B cell (primary cell): ENCODE results near the gene KCNJ6. TPM values are rescaled to one million over a fixed set of nuclear protein-coding genes. Genes with fewer than 3 reads are reported as not detected.

Experiments
- ATAC-seq: fragments of 200-7000 bp; cut with Tn5 transposase; one replicate; pipeline ENCODE4 v1.10.0; 2021; ENCODE audit warnings: low read depth, mild to moderate bottlenecking, moderate number of reproducible peaks, moderate library complexity
- CTCF ChIA-PET: fragments of 350-600 bp; sonication (Branson Sonifier 250); formaldehyde crosslinking; loops from one replicate; lab custom pipeline; 2021; ENCODE audit warnings: antibody characterized with exemption, inconsistent platforms; lab: Charles Lee
- POLR2A ChIA-PET: fragments of 350-600 bp; sonication (Branson Sonifier 250); formaldehyde crosslinking; loops from one replicate; lab custom pipeline; 2021; ENCODE audit warnings: antibody characterized with exemption; lab: Charles Lee
- DNase-seq: peaks from one replicate; pipeline ENCODE4 v3.0.0; 2013
- H2AFZ ChIP-seq: 2 replicates; pipeline ENCODE4 v1.6.1; 2012; ENCODE audit warnings: mild to moderate bottlenecking, low read depth, low read length; ENCODE audit not compliant: insufficient read depth, poor library complexity, severe bottlenecking
- H3K27ac ChIP-seq, 2 donors: 1 replicate in 1 of 2; 2 replicates in 1 of 2; pipeline ENCODE4 v1.5.1; 2012 to 2013; ENCODE audit warnings: low read length in 2 of 2, mild to moderate bottlenecking in 2 of 2, moderate library complexity in 1 of 2
- H3K27me3 ChIP-seq, 4 experiments: fragments of 200-600 bp in 1 of 4; sonication (generic) in 1 of 4; replicated peaks in 1 of 4; 1 replicate in 2 of 4; 2 replicates in 2 of 4; pipeline versions ENCODE4 v1.6.1 to v1.7.0; 2013 to 2016; ENCODE audit warnings: low read length in 3 of 4, mild to moderate bottlenecking in 2 of 4, mixed read lengths in 1 of 4, moderate library complexity in 1 of 4; ENCODE audit not compliant: insufficient read depth in 4 of 4, control insufficient read depth in 3 of 4; ENCODE audit errors: control extremely low read depth in 1 of 4
- H3K36me3 ChIP-seq, 2 experiments: replicated peaks in 1 of 2; 1 replicate in 1 of 2; 2 replicates in 1 of 2; pipeline versions ENCODE4 v1.6.1 to v1.7.1; 2013; ENCODE audit warnings: low read length in 1 of 2; ENCODE audit not compliant: insufficient read depth in 2 of 2, control insufficient read depth in 1 of 2; ENCODE audit errors: control extremely low read depth in 1 of 2, extremely low read depth in 1 of 2
- H3K4me1 ChIP-seq, 2 donors: fragments of 200-600 bp in 1 of 2; sonication (generic) in 1 of 2; 1 replicate in 1 of 2; 2 replicates in 1 of 2; pipeline versions ENCODE4 v1.5.1 to v1.6.1; 2013 to 2017; ENCODE audit warnings: low read length in 2 of 2; ENCODE audit not compliant: control insufficient read depth in 2 of 2, insufficient read depth in 2 of 2
- H3K4me2 ChIP-seq: replicated peaks from 2 replicates; pipeline ENCODE3; 2012; ENCODE audit warnings: mild to moderate bottlenecking, low read depth, low read length; ENCODE audit not compliant: poor library complexity, severe bottlenecking
- H3K4me3 ChIP-seq, 5 experiments: fragments of 200-600 bp in 1 of 5; sonication (generic) in 1 of 5; 1 replicate in 3 of 5; 2 replicates in 2 of 5; pipeline versions ENCODE4 v1.5.1 to v1.7.0; 2011 to 2016; ENCODE audit warnings: low read length in 4 of 5, mild to moderate bottlenecking in 4 of 5, low read depth in 2 of 5, control low read depth in 1 of 5, moderate library complexity in 1 of 5; ENCODE audit not compliant: insufficient read depth in 1 of 5; ENCODE audit errors: control extremely low read depth in 1 of 5, extremely low read depth in 1 of 5
- H3K79me2 ChIP-seq: fragments of 200-600 bp; sonication (generic); one replicate; pipeline ENCODE4 v1.6.0; 2016; ENCODE audit warnings: low read length; ENCODE audit not compliant: control insufficient read depth, insufficient read depth
- H3K9ac ChIP-seq: fragments of 200-600 bp; sonication (generic); 2 replicates; pipeline ENCODE4 v1.6.1; 2017; ENCODE audit warnings: mild to moderate bottlenecking, low read length, moderate library complexity
- H3K9me3 ChIP-seq, 3 donors: one replicate each; pipeline versions ENCODE4 v1.6.1 to v1.7.1; 2013; ENCODE audit warnings: low read length in 2 of 3; ENCODE audit not compliant: control insufficient read depth in 2 of 3, insufficient read depth in 1 of 3; ENCODE audit errors: control extremely low read depth in 1 of 3
- H4K20me1 ChIP-seq: 2 replicates; pipeline ENCODE4 v1.6.0; 2012; ENCODE audit warnings: mild to moderate bottlenecking, low read length; ENCODE audit not compliant: insufficient read depth, control insufficient read depth, poor library complexity, severe bottlenecking
- H3K27ac Mint-ChIP-seq: one replicate; pipeline ENCODE4 v1.8.0; 2021; ENCODE audit warnings: mixed read lengths
- H3K27me3 Mint-ChIP-seq: one replicate; pipeline ENCODE4 v1.8.0; 2021; ENCODE audit warnings: mixed read lengths
- H3K4me1 Mint-ChIP-seq: one replicate; pipeline ENCODE4 v1.8.0; 2021; ENCODE audit warnings: mixed read lengths
- H3K4me3 Mint-ChIP-seq: one replicate; pipeline ENCODE4 v1.8.0; 2021; ENCODE audit warnings: mixed read lengths
- H3K9me3 Mint-ChIP-seq: one replicate; pipeline ENCODE4 v1.8.0; 2022; ENCODE audit warnings: mixed read lengths; ENCODE audit not compliant: insufficient read depth
- CTCF ChIP-seq: fragments of 200-600 bp; IDR thresholded peaks from one replicate; pipeline ENCODE4 v1.8.0; 2022; ENCODE audit warnings: antibody characterized with exemption, mild to moderate bottlenecking
- EZH2 ChIP-seq: IDR thresholded peaks from 2 replicates; pipeline ENCODE4 v1.6.1; 2012; ENCODE audit warnings: borderline replicate concordance, low read depth, mild to moderate bottlenecking, moderate library complexity, low read length; ENCODE audit not compliant: insufficient read depth, poor library complexity, severe bottlenecking
- WGBS: methylation state at CpG from one replicate; pipeline ENCODE4 v1.1.5; 2013; ENCODE audit warnings: missing lambda C conversion rate; ENCODE audit not compliant: insufficient coverage; 5-methylcytosine and 5-hydroxymethylcytosine counted together
- intact Hi-C: fragments of 100-400 bp; cut with micrococcal nuclease; formaldehyde crosslinking; loops from one replicate; pipeline ENCODE4 v1.10.0; 2022
- polyA plus RNA-seq: library from polyadenylated mRNA; depleted of rRNA; stranded (reverse); fragments of >200 nt; gene quantifications from 2 replicates; pipeline ENCODE4 v1.2.3, GENCODE V29; 2012
- total RNA-seq, 2 donors: library from RNA; stranded (reverse); fragments of 120-200 nt in 1 of 2; gene quantifications; 1 replicate in 1 of 2; 2 replicates in 1 of 2; pipeline versions ENCODE4 v1.2.3 to v1.2.4, GENCODE V29; 2013 to 2022

Gene KCNJ6
- total and polyA plus RNA-seq, 2 donors (not counting 1 experiment from before 2014, with no cell fraction given) = not detected

GRCh38 chr21:37623183-37623582, 293.1 kb downstream of the KCNJ6 start:
- Histone ChIP-seq H3K4me2 (no peak overlapping the region), H3K9me3 (no peaks in the 10 kb centered on the region), H3K79me2 (no peaks in the 10 kb centered on the region), H3K27ac (no peak overlapping the region), H3K4me1 (no peaks in the 10 kb centered on the region), H4K20me1 (no peaks in the 10 kb centered on the region), H3K4me3 (no peak overlapping the region), H2AFZ (no peak overlapping the region), H3K9ac (no peak overlapping the region), H3K27me3 (peaks cover 0 to 3% (median 0%) of the 10 kb centered on the region in 4 experiments), H3K36me3 (no peaks in the 10 kb centered on the region)
- ChIA-PET CTCF (no interaction called here), POLR2A (no interaction called here)
- Mint-ChIP-seq H3K27me3 (peaks cover 23% of the 10 kb centered on the region), H3K27ac (no peak overlapping the region), H3K4me1 (no peaks in the 10 kb centered on the region), H3K4me3 (no peak overlapping the region), H3K9me3 (no peaks in the 10 kb centered on the region)
- ATAC-seq (no peak), DNase-seq (no peak)
- intact Hi-C loops = no loop called here
- WGBS = no CpG with 5 or more reads among the region's 3 CpGs
- TF ChIP-seq CTCF (no peak), EZH2 (no peak)

GRCh38 chr21:37622755-37623154, 293.5 kb downstream of the KCNJ6 start:
- 93% methylated on average over 8 of the region's 8 CpGs for WGBS

More at GRCh38 chr21:37622755-37623154, 293.5 kb downstream of the KCNJ6 start:
- Histone ChIP-seq H3K4me3 (no peak overlapping the region), H4K20me1 (no peaks in the 10 kb centered on the region), H3K4me1 (no peaks in the 10 kb centered on the region), H3K4me2 (no peak overlapping the region), H3K27ac (no peak overlapping the region), H3K36me3 (no peaks in the 10 kb centered on the region), H3K27me3 (peaks cover 0 to 3% (median 0%) of the 10 kb centered on the region in 4 experiments), H2AFZ (no peak overlapping the region), H3K9ac (no peak overlapping the region), H3K79me2 (no peaks in the 10 kb centered on the region), H3K9me3 (no peaks in the 10 kb centered on the region)
- ChIA-PET POLR2A (interaction anchor here (0.6 kb wide), 1 partner anchor 410 kb away, joined by 8 read pairs; no protein-coding TSS in a partner anchor), CTCF (no interaction called here)
- TF ChIP-seq CTCF (no peak), EZH2 (no peak)
- H3K27me3 Mint-ChIP-seq = peaks cover 24% of the 10 kb centered on the region
- intact Hi-C loops = no loop called here
- no peak overlapping the region for H3K4me3 Mint-ChIP-seq
- no peaks in the 10 kb centered on the region for H3K9me3 Mint-ChIP-seq
- no peak for ATAC-seq
- no peak for DNase-seq
- no peak overlapping the region for H3K27ac Mint-ChIP-seq
- no peaks in the 10 kb centered on the region for H3K4me1 Mint-ChIP-seq
